ENCODE results near the gene PTGDS. TPM values are rescaled to one million over a fixed set of nuclear protein-coding genes. Genes with fewer than 3 reads are reported as not detected.

Gene PTGDS
- total and polyA plus RNA-seq, 7 experiments from 2014 or later: 0.97 to 68.7 (median 4.3) TPM; not detected in 2

DNA sequence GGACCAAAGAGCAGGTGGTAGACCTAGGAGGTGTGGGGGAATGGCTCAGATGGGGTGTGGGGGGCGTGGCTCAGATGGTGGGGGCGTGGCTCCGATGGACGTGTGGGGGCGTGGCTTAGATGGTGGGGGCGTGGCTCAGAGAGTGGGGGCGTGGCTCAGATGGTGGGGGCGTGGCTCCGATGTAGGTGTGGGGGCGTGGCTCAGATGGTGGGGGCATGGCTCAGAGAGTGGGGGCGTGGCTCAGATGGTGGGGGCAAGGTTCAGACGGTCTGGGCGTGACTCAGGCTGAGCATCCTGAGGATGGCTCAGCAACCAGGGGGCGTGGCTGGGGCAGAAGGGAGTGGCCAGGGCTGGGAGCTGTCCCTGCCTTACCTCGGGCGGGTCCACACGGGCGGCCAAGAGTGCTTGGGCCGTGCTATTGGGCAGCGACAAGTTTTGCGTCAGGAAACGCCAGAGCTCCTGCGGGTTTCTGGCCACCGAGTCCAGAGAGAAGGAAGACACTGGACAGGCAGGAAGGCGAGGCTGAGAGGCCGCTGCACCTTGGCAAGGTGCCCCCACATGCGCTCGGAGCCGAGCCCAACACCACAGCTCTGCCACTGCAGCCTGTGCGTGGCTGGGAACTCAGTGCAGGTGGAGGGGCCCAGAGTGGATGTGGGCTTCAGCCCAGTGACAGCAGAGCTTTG lies 44.8 kb downstream of the PTGDS start:
- H3K4me3 ChIP-seq (ENCODE audit: low read length): no peak overlapping the region
- intact Hi-C loops (cut with micrococcal nuclease): loop anchor here (1.0 to 5.0 kb wide), 3 partner anchors 30 to 120 kb away; partner anchors contain the start of gene PAXX (in 2 of the 2)
- DNase-seq (peak in 5 of 9 donors; percentile 35 to 76 (median 39)), ATAC-seq (peak; percentile 95)
- Mint-ChIP-seq H3K4me3 (no peak overlapping the region), H3K36me3 (peaks cover 0 to under 1% (median 0%) of the 10 kb centered on the region in 5 donors), H3K9me3 (no peaks in the 10 kb centered on the region), H3K27ac (peak overlapping the region in 3 of 9 donors; percentile 33 to 49 (median 41)), H3K27me3 (peaks cover 0 to under 1% (median 0%) of the 10 kb centered on the region in 5 donors), H3K4me1 (peaks cover under 1 to 5% (median 2%) of the 10 kb centered on the region in 7 donors)
- H3K9me3 ChIP-seq (ENCODE audit: control insufficient read depth in 2 of 3, low read length in 3 of 3): no peaks in the 10 kb centered on the region
- H3K27ac ChIP-seq (ENCODE audit: low read depth, low read length): no peak overlapping the region
- ChIA-PET POLR2A (interaction anchor here (0.6 to 0.9 kb wide), 2 partner anchors 65 to 78 kb away, joined by 3 to 4 read pairs; partner anchors contain the start of genes FBXW5 and MAN1B1), CTCF (interaction anchor here (1.2 kb wide), 1 partner anchor 13 kb away, joined by 3 read pairs; no protein-coding TSS in a partner anchor)
- H3K36me3 ChIP-seq (ENCODE audit: control insufficient read depth in 2 of 3, insufficient read depth in 3 of 3, low read length in 3 of 3): peaks cover 0 to 8% (median 0%) of the 10 kb centered on the region in 3 experiments
- no peaks in the 10 kb centered on the region for H3K27me3 ChIP-seq (ENCODE audit: control insufficient read depth in 2 of 2, insufficient read depth in 2 of 2, low read length in 2 of 2)
- H3K4me1 ChIP-seq (ENCODE audit: control insufficient read depth in 2 of 2, insufficient read depth in 2 of 2, low read length in 2 of 2): peaks cover 3 to 10% of the 10 kb centered on the region in 2 donors

- H3K4me3 ChIP-seq (ENCODE audit: low read length): no peak overlapping the region
- intact Hi-C loops (cut with micrococcal nuclease): loop anchor here (1.0 to 5.0 kb wide), 3 partner anchors 30 to 120 kb away; partner anchors contain the start of gene PAXX (in 2 of the 2)
- H3K36me3 Mint-ChIP-seq: no peaks in the 10 kb centered on the region
- ATAC-seq: no peak
- H3K36me3 ChIP-seq (ENCODE audit: control insufficient read depth in 2 of 3, insufficient read depth in 3 of 3, low read length in 3 of 3): peaks cover 0 to 4% (median 0%) of the 10 kb centered on the region in 3 experiments
- H3K9me3 ChIP-seq (ENCODE audit: control insufficient read depth in 2 of 3, low read length in 3 of 3): no peaks in the 10 kb centered on the region
- H3K4me1 ChIP-seq (ENCODE audit: control insufficient read depth in 2 of 2, insufficient read depth in 2 of 2, low read length in 2 of 2): peaks cover 8 to 14% of the 10 kb centered on the region in 2 donors
- peaks cover 0 to 3% (median 0%) of the 10 kb centered on the region in 5 donors for H3K27me3 Mint-ChIP-seq
- no peak for DNase-seq
- peaks cover 4 to 7% (median 6%) of the 10 kb centered on the region in 7 donors for H3K4me1 Mint-ChIP-seq
- CTCF ChIA-PET: interaction anchor here (1.2 kb wide), 1 partner anchor 13 kb away, joined by 3 read pairs; no protein-coding TSS in a partner anchor
- H3K27ac ChIP-seq (ENCODE audit: low read depth, low read length): no peak overlapping the region
- no peaks in the 10 kb centered on the region for H3K27me3 ChIP-seq (ENCODE audit: control insufficient read depth in 2 of 2, insufficient read depth in 2 of 2, low read length in 2 of 2)
- POLR2A ChIA-PET: interaction anchor here (0.6 kb wide), 1 partner anchor 64 kb away, joined by 3 read pairs; the partner anchor contains the start of gene MAN1B1
- H3K27ac Mint-ChIP-seq: no peak overlapping the region
- no peaks in the 10 kb centered on the region for H3K9me3 Mint-ChIP-seq
- no peak overlapping the region for H3K4me3 Mint-ChIP-seq
Measured at GRCh38 chr9:137022662-137023008, 45.3 kb downstream of the PTGDS start.

DNA sequence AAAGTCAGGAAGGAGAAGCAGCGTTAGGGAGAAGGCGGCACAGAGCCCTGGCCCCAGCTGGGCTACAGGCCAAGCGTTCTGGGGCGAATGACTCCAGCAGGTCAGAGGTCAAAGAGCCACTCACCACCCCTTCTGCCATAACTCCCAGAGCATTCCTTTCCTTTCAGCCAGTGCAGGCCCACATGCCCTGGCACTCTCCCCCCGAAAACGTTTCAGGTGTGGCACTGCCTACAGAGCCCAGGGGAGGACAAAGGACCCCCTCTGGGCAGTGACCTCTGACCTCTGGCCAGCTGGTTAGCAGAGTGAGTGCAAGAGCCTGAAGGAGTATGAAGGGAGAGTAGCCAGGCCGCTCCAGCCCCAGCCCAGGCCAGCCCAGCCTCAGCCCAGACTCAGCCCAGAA lies 45.9 kb downstream of the PTGDS start:
- Histone ChIP-seq H3K27ac (ENCODE audit: low read depth, low read length) (no peak overlapping the region), H3K4me1 (ENCODE audit: control insufficient read depth in 2 of 2, insufficient read depth in 2 of 2, low read length in 2 of 2) (peaks cover 8 to 14% of the 10 kb centered on the region in 2 donors), H3K9me3 (ENCODE audit: control insufficient read depth in 2 of 3, low read length in 3 of 3) (no peaks in the 10 kb centered on the region), H3K36me3 (ENCODE audit: control insufficient read depth in 2 of 3, insufficient read depth in 3 of 3, low read length in 3 of 3) (no peaks in the 10 kb centered on the region), H3K27me3 (ENCODE audit: control insufficient read depth in 2 of 2, insufficient read depth in 2 of 2, low read length in 2 of 2) (no peaks in the 10 kb centered on the region), H3K4me3 (ENCODE audit: low read length) (no peak overlapping the region)
- Mint-ChIP-seq H3K27ac (no peak overlapping the region), H3K36me3 (no peaks in the 10 kb centered on the region), H3K9me3 (no peaks in the 10 kb centered on the region), H3K4me1 (peaks cover 4 to 7% (median 6%) of the 10 kb centered on the region in 7 donors), H3K27me3 (peaks cover 0 to 3% (median 0%) of the 10 kb centered on the region in 5 donors), H3K4me3 (no peak overlapping the region)
- ChIA-PET CTCF (interaction anchor here (1.2 kb wide), 1 partner anchor 12 kb away, joined by 3 read pairs; no protein-coding TSS in a partner anchor), POLR2A (no interaction called here)
- ATAC-seq (no peak), DNase-seq (no peak)
- intact Hi-C loops (cut with micrococcal nuclease): loop anchor here in 1 of 2 donors (5.0 kb wide), 1 partner anchor 121 kb away; no protein-coding TSS in a partner anchor

- intact Hi-C loops (cut with micrococcal nuclease): loop anchor here in 1 of 2 donors (5.0 kb wide), 1 partner anchor 121 kb away; no protein-coding TSS in a partner anchor
- CTCF ChIA-PET: no interaction called here
- Mint-ChIP-seq H3K27ac (no peak overlapping the region), H3K27me3 (peaks cover 0 to 3% (median 0%) of the 10 kb centered on the region in 5 donors), H3K9me3 (no peaks in the 10 kb centered on the region), H3K4me3 (no peak overlapping the region), H3K36me3 (no peaks in the 10 kb centered on the region), H3K4me1 (peaks cover 4 to 7% (median 6%) of the 10 kb centered on the region in 7 donors)
- POLR2A ChIA-PET: no interaction called here
- no peak overlapping the region for H3K4me3 ChIP-seq (ENCODE audit: low read length)
- H3K9me3 ChIP-seq (ENCODE audit: control insufficient read depth in 2 of 3, low read length in 3 of 3): no peaks in the 10 kb centered on the region
- no peaks in the 10 kb centered on the region for H3K36me3 ChIP-seq (ENCODE audit: control insufficient read depth in 2 of 3, insufficient read depth in 3 of 3, low read length in 3 of 3)
- H3K27me3 ChIP-seq (ENCODE audit: control insufficient read depth in 2 of 2, insufficient read depth in 2 of 2, low read length in 2 of 2): no peaks in the 10 kb centered on the region
- ATAC-seq: no peak
- no peak overlapping the region for H3K27ac ChIP-seq (ENCODE audit: low read depth, low read length)
- peaks cover 10 to 14% of the 10 kb centered on the region in 2 donors for H3K4me1 ChIP-seq (ENCODE audit: control insufficient read depth in 2 of 2, insufficient read depth in 2 of 2, low read length in 2 of 2)
- no peak for DNase-seq
Measured at GRCh38 chr9:137023583-137023991, 46.3 kb downstream of the PTGDS start.

GRCh38 chr9:137025517-137025966 lies 48.2 kb downstream of the PTGDS start:
- no peak for DNase-seq
- no peak overlapping the region for H3K27ac Mint-ChIP-seq
- H3K4me3 Mint-ChIP-seq: no peak overlapping the region
- intact Hi-C loops (cut with micrococcal nuclease): no loop called here
- Histone ChIP-seq H3K27ac (ENCODE audit: low read depth, low read length) (no peak overlapping the region), H3K36me3 (ENCODE audit: control insufficient read depth in 2 of 3, insufficient read depth in 3 of 3, low read length in 3 of 3) (no peaks in the 10 kb centered on the region), H3K27me3 (ENCODE audit: control insufficient read depth in 2 of 2, insufficient read depth in 2 of 2, low read length in 2 of 2) (no peaks in the 10 kb centered on the region), H3K4me3 (ENCODE audit: low read length) (no peak overlapping the region), H3K9me3 (ENCODE audit: control insufficient read depth in 2 of 3, low read length in 3 of 3) (no peaks in the 10 kb centered on the region), H3K4me1 (ENCODE audit: control insufficient read depth in 2 of 2, insufficient read depth in 2 of 2, low read length in 2 of 2) (peaks cover 30 to 33% of the 10 kb centered on the region in 2 donors)
- peaks cover 0 to 8% (median 0%) of the 10 kb centered on the region in 5 donors for H3K27me3 Mint-ChIP-seq
- H3K36me3 Mint-ChIP-seq: no peaks in the 10 kb centered on the region
- ATAC-seq: no peak
- ChIA-PET CTCF (interaction anchor here (0.9 to 2.3 kb wide), 2 partner anchors 10 to 21 kb away, joined by 5 to 15 read pairs; no protein-coding TSS in a partner anchor), POLR2A (interaction anchor here (1.7 kb wide), 1 partner anchor 10 kb away, joined by 7 read pairs; no protein-coding TSS in a partner anchor)
- no peaks in the 10 kb centered on the region for H3K9me3 Mint-ChIP-seq
- H3K4me1 Mint-ChIP-seq: peaks cover 11 to 23% (median 20%) of the 10 kb centered on the region in 7 donors

GRCh38 chr9:137026384-137026783 lies 49.1 kb downstream of the PTGDS start:
- H3K4me1 ChIP-seq (ENCODE audit: control insufficient read depth in 2 of 2, insufficient read depth in 2 of 2, low read length in 2 of 2): peaks cover 38 to 41% of the 10 kb centered on the region in 2 donors
- H3K36me3 ChIP-seq (ENCODE audit: control insufficient read depth in 2 of 3, insufficient read depth in 3 of 3, low read length in 3 of 3): no peaks in the 10 kb centered on the region
- H3K27me3 Mint-ChIP-seq: peaks cover 0 to 11% (median 0%) of the 10 kb centered on the region in 5 donors
- H3K4me3 Mint-ChIP-seq: peak overlapping the region in 5 of 10 donors; percentile 13 to 85 (median 58)
- ChIA-PET POLR2A (interaction anchor here (0.8 to 1.7 kb wide), 2 partner anchors 9 to 34 kb away, joined by 3 to 7 read pairs; partner anchors contain the start of gene PAXX), CTCF (interaction anchor here (0.9 to 2.3 kb wide), 2 partner anchors 9 to 20 kb away, joined by 5 to 15 read pairs; no protein-coding TSS in a partner anchor)
- H3K36me3 Mint-ChIP-seq: no peaks in the 10 kb centered on the region
- no peak overlapping the region for H3K4me3 ChIP-seq (ENCODE audit: low read length)
- H3K9me3 Mint-ChIP-seq: no peaks in the 10 kb centered on the region
- H3K27me3 ChIP-seq (ENCODE audit: control insufficient read depth in 2 of 2, insufficient read depth in 2 of 2, low read length in 2 of 2): no peaks in the 10 kb centered on the region
- no peak for ATAC-seq
- intact Hi-C loops (cut with micrococcal nuclease): no loop called here
- no peaks in the 10 kb centered on the region for H3K9me3 ChIP-seq (ENCODE audit: control insufficient read depth in 2 of 3, low read length in 3 of 3)
- H3K4me1 Mint-ChIP-seq: peaks cover 13 to 28% (median 25%) of the 10 kb centered on the region in 7 donors
- peak overlapping the region in 1 of 9 donors; percentile 2 for H3K27ac Mint-ChIP-seq
- no peak for DNase-seq
- H3K27ac ChIP-seq (ENCODE audit: low read depth, low read length): no peak overlapping the region
